ENCODE results near the gene CUBN.
"Not testable (repeated sequence)": the region's sequence is repeated elsewhere in the genome, so short reads cannot be mapped to it uniquely, and the experiment has no call there.

Gene CUBN

DNA sequence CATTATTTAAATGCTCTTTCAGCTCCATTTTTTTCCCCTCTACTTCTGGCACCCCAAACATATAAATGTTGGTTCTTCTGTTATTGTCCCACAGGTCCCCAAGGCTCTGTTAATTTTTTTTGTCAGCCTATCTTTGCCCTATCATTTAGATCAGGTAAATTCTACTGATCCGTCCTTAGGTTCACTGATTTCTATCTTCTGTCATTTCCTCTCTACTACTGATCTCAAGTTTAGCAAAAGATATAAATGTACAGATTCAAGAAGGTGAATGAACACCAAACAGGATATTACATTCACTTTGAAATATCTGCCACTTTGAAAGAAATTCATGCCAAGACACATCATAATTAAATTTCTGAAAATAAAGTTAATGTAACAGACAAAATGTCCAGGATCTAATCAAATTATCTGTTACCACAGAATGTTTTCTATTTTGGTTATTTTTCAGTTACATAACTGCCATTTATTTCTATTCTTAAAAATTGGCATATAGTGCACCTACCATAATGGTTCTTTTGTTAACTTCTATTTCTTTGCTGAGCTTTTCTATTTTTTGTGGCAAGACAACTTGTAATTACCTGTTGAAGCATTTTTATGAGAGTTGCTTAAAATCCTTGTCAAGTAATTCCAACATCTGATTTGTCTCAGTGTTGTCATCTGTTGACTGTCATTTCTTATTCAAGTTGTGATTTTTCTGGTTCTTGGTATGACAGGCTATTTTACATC, 12.1 kb upstream of the CUBN start:
- no peak for DNase-seq (ENCODE audit: low read depth in 2 of 2)

DNA sequence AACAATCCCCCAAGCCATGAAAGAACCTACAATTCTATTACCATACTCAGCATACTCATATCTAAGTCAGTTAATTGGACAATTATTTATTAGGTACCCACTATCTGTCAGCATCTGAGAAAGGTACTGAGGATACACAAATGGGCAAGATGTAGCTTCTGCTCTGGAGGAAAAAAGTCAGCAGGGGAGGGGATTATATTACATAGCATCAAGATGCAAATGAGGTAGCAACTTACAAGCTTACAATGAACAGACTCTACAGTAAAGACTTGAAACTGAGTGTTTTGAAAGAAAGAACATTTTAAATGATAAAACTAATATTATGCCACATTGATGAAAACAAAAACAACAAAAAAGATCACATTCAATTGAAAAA, 10.8 kb upstream of the CUBN start:
- no peak for DNase-seq (ENCODE audit: low read depth in 2 of 2)

DNA sequence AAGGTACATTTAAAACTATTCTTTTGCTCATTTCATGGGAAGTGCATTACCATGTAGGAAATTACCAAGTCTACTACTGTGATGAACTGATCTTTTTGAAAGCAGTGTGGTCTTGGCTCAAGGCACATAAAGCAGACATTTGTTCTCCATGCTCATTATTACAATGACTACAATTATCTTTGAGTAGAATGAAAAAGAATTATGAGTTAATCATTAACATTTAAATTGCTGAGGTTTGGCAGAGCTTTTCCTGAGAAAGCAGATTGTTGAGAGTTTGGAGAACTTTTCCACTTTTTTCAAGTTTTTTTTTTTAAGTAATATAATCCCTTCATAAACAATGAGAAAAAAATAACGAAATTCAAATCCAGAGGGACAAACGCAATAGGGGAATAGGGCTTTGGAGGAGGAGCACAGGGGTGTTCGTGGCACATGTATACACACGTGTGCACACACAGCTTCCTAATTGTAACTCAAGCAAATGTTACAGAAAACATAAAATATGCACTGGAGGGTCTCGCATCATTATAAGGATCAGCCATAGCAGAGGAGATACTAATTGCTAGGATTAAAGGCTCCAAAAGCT, 8.9 kb upstream of the CUBN start:
- no peak for DNase-seq (ENCODE audit: low read depth in 2 of 2)

DNA sequence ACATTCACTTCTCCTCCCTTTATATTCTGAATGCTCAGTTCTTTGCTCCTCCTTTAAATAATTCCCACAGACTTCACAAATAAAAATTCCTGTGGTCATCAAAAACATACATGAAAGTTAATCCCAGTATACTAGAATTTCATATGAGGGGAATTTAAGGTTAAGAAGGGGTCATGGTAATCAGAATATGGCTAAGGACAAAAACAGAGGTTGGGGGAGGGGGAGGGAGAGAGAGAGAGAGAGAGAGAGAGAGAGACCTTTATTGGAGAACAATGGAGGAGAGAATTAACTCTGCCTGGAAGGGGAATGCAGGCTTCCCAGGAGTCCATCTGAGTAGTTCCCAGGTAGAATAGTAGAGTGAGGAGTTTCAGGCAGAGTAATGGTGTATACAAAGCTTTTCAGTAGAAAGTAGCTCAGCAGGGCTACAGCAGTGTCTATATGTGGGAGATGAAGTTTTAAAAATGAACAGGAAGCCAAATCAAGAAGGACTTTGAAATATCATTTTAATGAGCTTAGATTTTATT, 5.2 kb upstream of the CUBN start:
- DNase-seq (ENCODE audit: low read depth in 2 of 2), result no peak

DNA sequence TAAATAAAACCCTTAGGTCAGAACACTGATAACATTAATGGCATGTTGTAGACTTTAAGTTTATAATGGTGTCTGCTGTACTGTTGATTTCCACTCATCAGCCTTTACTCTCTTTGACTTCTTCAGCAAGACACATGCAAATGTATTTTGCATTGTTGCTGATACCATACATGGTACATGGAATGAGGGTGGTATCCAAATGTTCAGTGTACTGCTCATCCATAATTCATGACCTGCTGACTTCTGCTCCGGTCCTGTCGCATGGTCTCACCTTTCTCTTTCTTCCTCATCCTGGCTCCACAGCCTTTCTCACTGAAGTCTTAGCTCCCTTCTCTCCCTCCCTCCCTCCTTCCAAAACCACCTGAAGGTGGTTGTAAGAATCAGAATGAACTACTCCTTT, 4.7 kb upstream of the CUBN start:
- DNase-seq (ENCODE audit: low read depth in 2 of 2), result no peak

DNA sequence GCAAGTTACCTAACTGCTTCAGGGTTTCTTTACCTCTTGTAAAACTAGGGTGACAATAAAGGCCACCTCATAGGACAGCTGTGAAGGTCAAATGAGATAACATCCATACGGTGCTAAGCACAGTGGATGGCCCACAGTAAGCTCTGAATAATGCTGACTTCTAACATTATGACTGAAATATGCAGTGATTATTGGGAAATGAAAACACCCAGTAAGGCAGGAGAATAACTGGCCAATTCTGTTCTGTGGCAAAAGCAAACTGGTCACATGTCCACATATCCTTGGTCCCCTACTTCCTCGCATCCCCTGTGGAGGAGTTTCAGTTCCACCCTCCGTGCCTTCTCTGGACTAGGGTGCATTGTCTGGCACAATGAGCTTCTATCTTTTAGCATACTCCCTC, 1.4 kb downstream of the CUBN start:
- no peak for DNase-seq (ENCODE audit: low read depth in 2 of 2)

DNA sequence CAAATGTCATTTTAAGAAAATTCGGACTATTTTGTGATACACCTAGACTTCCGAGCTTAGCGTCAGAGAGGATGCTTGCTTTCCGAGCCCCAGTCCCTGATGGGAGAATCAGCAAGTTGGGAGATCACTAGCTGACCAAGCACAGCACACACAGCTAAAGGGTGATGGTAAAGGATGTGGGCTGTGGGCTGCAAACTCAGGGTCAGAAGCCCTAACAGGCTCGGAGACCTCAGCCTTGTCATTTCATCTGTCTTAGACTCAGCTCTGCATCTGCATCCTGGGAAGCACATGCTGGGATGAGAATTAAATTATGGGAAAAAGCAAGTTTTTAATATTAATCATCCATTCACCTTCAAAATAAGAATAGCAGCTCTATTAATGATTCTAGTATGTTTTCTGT, 3.3 kb downstream of the CUBN start:
- no peak for DNase-seq (ENCODE audit: low read depth in 2 of 2)

DNA sequence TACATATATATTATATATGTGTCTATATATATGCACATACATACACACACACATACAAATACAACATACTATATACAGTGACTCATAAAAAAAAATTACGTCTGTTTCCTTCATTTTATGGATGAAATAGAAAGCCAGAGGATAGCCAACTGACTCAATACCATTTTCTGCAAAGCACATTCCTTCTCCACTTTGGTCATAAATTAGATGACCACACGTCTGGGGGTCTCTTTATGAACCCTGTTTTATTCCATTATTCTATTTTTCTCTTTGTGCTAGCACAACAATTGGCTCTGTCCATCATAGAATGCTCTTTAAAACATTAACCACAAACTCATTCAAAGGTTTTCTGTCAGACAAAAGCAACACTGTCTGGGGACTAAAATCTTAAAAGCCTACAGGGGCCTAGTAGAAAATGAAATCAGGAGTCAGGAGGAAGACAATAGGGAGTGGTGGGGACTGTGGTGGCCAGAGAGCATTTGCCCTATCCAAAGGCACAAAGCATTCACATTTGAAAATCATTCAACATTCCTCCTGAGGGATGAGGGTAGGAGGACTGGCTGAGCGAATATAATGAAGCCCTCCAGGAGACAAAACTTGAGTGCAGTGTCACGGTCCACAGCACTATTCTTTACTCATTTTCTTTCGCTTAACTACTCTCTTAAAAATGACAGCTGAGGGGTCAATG, 4.3 kb downstream of the CUBN start:
- DNase-seq (ENCODE audit: low read depth in 2 of 2), result no peak

DNA sequence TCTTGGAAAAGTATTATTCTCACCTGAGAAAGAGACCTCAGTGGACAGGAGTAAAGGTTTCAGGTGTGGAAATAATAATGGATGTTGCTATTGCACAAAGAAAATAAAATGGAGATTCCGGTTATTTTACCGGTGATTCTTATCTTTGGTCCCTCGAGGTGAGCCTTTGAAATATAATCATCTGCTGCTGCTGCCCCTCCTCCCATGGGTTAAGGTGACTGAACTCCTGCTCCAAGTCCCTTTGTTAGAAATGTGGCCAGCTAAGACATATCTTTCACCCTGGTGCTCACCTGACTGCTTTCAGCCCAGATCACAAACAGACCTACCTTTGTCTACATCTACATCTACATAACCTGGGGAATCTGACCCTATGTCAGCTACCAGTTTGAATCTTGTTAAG, 5.7 kb downstream of the CUBN start:
- DNase-seq (ENCODE audit: low read depth in 2 of 2), result no peak

DNA sequence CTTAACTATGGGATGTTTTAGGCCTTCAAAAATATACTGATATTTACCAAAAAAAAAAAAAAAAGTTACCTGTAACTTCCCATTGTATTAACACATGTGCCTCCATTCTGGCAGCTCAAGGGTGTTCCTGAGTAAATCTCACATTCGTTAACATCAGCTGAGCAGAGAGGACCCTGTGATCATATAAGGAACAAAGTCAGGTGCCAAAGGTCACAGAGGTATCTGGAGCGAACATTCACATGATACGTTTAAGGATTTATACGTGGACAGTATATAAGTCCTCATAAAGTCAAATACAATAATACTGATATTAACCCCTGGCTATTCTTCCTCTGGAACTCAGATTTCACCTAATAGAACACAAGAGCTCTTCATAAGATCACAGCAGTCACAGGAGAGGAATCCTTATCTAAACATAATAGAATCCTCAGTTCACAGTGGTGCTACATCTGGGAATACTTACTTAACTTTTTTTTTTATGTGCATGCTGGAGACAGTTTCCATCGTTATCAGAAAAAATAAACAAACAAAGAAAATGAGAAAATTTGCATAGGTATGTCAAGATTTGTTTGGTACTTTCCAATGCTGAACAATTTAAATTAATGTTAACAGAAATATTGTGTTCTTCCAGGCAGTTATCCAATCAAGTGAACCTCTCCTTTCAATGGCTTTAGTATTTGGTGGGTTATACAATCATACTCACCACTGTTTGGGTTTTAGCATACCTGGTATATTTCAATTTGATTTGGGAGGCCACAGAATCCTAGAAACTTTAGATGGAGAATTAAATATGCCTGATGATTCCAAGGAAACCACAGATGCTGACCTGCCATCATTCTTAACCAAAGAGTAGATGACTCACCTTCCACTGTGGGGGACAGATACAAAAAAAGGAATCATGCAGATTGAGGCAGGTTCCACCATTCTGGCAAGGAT, 6.6 kb downstream of the CUBN start:
- DNase-seq (ENCODE audit: low read depth in 2 of 2), result no peak

DNA sequence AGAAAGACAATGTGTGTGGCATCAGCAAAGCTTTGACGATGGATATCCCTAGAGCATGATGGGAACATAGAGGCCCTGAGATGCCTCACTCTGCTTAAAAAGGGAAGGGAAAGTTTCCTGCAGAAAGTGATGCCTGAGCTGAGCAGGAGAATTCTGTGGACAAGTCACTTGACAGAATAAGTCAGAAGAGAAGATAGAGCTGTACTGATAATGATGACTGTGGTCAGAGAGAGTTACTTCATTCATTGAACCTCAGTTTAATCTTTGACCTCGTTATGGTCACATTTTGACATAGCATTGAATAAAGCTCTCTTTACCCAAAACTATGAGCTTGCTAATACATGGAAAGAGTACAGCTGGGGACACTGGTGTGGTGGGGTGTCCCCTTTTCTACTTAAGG, 7.6 kb downstream of the CUBN start:
- no peak for DNase-seq (ENCODE audit: low read depth in 2 of 2)

DNA sequence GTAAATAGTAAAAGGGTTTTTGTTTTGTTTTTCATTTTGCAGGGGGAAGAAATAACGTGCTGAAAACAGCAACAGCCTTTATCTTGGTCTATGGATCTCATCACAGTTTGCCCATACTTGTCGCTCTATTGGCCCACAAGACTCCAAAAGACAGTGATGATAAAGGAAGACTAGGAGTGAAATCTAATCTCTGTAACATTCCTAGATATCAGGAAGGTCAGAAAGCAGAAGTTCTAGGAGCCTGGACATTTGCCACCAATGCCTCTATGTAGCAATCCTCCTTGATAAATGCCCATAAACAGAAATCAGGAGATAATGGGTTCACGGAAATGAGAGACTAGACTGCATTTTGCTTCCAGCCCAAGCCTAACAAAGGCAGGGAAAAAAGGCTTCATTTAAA, 8.9 kb downstream of the CUBN start:
- DNase-seq (ENCODE audit: low read depth in 2 of 2), result no peak

DNA sequence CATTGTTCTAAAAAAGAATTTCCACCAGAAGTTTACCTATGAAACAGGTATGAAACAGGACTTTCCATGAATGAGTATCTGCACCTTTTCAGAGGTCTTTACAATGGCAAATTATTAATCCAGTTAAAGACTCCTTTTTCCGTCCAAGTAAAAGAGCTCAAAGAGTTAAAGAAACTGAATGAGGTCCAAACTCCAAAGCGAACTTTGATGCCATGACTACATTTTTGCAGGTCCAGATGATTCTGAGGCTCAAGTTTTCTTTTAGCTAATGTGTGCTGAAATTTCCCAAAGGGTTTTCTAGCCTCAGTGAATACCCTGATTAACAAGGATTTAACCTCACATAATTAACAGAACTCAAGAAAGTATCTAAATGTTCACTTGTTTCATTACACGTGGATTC, 9.8 kb downstream of the CUBN start:
- no peak for DNase-seq (ENCODE audit: low read depth in 2 of 2)

DNA sequence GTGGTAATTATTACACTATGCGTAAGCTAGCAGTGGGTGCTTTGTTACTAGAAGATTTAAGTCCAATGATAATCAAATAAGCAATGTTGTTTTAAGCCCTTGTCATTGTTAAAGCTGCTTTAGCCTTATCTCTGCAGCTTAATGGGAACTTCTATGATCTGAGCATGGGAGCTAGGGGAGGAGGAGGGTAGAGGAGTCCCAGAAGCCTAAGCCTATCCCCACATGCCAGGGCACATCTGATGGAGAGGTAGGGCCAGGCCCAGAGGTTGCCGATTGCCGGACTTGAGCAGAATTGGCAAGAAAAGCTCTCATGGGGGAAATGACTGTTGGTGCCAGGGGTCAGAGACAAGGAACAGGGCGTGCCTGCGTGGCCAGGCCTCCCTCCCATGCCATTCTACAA, 13.4 kb downstream of the CUBN start:
- DNase-seq (ENCODE audit: low read depth in 2 of 2), result no peak

DNA sequence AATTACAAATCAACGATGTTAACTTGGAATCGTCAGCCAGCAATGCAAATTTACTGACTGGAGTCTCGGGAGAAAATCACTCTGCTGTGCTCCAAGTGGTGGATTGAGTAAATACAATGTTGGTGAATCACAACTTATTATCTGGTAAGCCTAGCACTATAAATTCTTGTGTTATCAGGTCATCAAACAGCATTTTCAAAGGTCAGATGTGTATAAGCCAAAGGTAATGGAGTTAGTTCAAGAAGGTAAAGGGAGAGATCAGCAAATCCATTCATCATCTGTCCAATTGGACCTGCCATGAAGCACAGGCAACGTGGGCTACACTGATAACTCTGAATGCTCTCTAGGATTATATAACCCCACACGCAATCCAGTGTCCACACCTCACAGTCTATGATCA, 13.9 kb downstream of the CUBN start:
- no peak for DNase-seq (ENCODE audit: low read depth in 2 of 2)

DNA sequence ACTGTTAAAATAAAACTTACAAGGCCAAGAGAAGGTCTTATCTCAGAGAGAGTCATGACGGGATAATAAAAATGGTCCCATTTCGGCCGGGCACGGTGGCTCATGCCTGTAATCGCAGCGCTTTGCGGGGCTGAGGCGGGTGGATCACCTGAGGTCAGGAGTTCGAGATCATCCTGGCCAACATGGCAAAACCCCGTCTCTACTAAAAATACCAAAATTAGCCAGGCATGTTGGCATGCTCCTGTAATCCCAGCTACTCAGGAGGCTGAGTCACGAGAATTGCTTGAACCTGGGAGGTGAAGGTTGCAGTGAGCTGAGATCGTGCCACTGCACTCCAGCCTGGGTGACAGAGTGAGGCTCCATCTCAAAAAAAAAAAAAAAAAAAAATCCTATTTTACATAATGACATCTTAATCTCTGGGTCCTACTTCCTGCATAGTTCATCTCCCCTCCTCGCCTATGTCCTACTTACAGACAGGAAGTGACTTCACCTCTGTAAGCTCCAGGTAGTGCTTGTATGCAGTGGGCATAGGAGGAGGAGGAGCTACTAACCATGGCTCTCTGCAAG, 14.7 kb downstream of the CUBN start:
- not testable (repeated sequence) for DNase-seq (ENCODE audit: low read depth in 2 of 2)

DNA sequence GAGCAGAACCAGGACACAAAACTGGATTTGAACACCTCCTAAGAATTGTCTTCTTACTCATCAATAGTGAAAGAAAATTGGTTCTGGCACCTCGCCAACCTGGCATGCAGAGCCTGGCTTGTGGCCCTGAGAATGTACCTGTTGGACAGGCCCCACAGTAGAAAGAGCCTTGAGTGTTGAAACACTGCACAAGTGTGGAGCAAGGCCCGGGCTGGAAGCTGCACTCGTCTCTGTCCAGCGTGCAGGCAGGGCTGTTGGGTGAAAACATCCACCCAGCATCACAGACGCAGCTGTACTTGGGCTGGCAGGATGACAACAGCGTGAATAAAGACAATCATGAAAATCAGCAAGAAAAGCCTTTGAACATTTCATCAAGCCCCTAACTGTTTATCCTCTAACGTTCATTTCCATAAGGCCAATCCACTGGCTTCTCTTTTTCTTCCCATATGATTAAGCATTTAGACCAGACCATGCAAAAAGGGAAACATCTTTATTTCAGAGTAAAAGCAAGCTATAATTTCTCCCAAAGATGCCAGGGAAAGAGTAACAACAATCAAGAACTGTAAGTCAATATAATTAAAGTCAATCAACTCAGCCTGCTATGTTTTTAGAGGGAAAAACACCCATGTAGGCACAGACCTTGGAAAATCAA, 15.6 kb downstream of the CUBN start:
- no peak for DNase-seq (ENCODE audit: low read depth in 2 of 2)

DNA sequence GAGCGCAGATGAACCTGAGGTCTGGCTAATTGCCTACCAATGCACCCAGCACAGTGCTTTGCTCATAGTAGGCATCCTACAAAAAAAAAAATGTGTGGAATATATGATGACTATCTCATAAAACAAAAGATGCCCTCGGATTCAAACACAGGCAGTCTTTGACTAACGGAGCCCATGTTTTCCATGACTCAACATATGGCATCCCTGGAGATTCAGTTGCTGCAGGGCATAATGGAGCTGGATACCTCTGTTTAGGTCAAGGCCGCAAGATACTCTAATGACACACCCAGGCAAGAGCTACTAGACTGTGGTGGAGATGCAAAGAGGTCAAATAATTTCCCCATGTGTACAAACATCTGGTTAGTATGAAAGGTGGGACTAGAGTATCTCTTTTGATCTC, 16.3 kb downstream of the CUBN start:
- no peak for DNase-seq (ENCODE audit: low read depth in 2 of 2)

DNA sequence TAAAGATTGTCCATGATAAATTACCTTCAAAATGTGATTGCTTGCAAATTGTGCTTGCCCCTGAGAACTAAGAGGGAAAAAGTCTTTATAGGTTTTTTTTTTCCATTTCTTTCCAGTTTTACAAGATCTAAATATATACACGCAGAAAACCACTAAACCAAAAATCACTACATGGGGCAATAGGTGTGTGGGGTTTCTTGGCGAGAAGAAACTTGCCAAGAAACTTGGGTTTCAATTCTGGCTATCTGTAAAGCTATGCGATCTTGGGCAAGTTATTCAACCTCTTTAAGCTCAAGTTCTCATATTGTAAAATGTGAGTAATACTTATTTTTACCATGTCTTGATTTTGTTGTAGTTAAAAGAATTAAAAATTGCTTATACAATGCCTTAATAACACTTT, 17.0 kb downstream of the CUBN start:
- DNase-seq (ENCODE audit: low read depth in 2 of 2), result no peak

DNA sequence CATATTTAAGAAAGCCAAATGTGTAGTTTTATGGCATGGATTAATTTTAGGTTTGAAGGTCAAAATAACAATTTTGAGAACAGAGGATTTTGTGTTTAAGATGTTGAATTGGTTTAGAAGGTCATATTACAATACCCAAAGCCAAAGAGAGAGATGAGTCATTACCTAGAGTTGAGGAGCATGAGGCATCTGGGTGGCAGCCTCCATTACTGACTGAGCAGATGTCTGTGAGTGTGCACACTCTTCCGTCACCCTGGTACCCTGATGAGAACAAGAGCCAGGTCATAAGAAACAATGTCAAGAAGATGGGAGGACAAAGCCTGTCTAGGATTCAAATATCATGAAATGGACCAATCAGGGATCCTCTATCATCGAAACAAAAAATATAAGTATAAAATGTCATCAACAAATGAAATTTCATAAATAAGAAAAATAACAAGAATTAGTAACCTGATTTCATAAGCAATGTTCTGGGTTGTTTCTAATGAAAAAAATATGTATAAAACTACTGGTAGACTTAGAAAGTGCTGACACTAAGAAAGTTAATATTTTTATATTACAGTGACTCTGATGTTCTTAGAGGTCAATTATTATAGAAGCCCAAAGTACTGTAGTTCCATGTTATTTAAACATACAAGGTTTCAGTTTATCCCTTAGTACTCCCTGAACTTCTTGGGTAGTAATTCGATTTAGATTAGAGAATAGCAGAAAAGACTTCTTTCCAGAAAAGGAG, 20.0 kb downstream of the CUBN start:
- DNase-seq (ENCODE audit: low read depth in 2 of 2), result no peak

DNA sequence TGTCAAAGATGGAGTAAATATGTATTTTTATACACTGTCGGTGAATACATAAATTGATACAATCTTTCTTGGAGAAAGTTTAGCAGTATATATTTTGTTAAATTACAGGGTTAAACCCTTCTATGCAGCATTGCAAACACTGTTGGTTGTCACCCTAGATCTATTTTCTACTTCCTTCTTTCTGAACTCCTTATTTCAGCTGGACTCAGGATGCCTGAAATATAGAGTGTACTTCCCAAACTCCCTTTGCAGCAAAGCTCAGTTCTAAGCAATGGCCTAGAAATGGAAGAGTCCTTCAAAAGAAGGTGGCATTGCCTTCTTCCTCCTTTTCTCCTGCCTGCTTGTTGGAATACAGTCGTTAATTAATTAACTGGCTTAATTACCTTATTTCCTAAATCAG, 20.6 kb downstream of the CUBN start:
- DNase-seq (ENCODE audit: low read depth in 2 of 2), result no peak

Measured in stimulated activated CD4-positive, alpha-beta T cell treated with anti-CD3 and anti-CD28 coated beads, Interleukin-12 subunit alpha, Interleukin-12 subunit beta, amount 100 ng/mL, for 24 hours (primary cell).